HepG2 (cell line): ENCODE data around the gene LCLAT1.
"Not testable (repeated sequence)": the region's sequence is repeated elsewhere in the genome, so short reads cannot be mapped to it uniquely, and the experiment has no call there.

Experiments used
- EZH2 ChIP-seq: conservative IDR thresholded peaks from 2 replicates; pipeline ENCODE4 v1.6.1; 2012; ENCODE audit warnings: mild to moderate bottlenecking, low read depth, low read length, moderate library complexity
- KDM5B ChIP-seq: sonication (generic); formaldehyde crosslinking; IDR thresholded peaks from 2 replicates; pipeline ENCODE4 v1.4.0; 2020; ENCODE audit warnings: missing genetic modification reagents, mild to moderate bottlenecking, borderline replicate concordance
- NFE2L1 ChIP-seq: sonication (generic); formaldehyde crosslinking; IDR thresholded peaks from 2 replicates; pipeline ENCODE4 v1.4.0; 2020; ENCODE audit warnings: missing genetic modification reagents, mild to moderate bottlenecking, borderline replicate concordance

DNA sequence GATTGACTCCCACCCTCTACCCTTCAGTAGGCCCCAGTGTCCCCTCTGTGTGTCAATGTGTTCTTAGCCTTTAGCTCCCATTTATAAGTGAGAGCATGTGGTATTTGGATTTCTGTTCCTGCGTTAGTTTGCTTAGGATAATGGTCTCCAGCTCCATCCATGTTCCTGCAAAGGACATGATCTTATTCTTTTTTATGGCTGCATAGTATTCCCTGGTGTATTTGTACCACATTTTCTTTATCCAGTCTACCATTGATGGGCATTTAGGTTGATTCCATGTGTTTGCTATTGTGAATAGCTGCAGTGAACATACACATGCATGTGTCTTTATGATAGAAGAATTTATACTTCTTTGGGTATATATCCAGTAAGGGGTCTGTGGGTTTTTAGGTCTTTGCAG lies 60.4 kb downstream of the LCLAT1 start:
- TF ChIP-seq KDM5B; EZH2; NFE2L1 (CRISPR knock-in tag): not testable (repeated sequence)
